ENCODE measurements around the gene RALGPS2.

The RALGPS2 gene

DNA sequence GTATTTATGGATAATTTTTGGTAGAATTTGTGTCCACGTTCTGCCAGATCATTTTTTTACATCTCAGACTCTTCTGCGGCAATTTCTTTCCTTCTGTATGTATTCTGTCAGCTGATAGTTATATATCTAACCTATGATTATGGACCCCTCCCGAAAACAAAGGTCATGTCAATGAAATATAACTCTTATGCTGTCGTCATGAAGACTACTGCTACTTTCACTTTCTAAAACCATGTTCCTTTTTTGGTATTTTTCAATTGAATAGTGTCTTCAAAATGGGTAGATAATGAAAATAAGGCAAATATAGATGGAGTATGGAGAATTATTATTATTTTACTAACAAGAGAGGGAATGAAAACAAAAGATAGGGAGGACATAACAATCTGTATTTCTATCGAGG lies 142.6 kb downstream of the RALGPS2 start:
- H2AFZ ChIP-seq (ENCODE audit: low read depth, low read length), result no peak overlapping the region
- peaks cover 3% of the 10 kb centered on the region; the same call in 1 of the 2 replicates for H3K4me1 ChIP-seq (ENCODE audit: low read length)
- no peak overlapping the region for H3K27ac ChIP-seq (ENCODE audit: low read length)
- H3K27me3 ChIP-seq (ENCODE audit: low read depth, low read length), result no peaks in the 10 kb centered on the region
- TF ChIP-seq, protein P1, sequence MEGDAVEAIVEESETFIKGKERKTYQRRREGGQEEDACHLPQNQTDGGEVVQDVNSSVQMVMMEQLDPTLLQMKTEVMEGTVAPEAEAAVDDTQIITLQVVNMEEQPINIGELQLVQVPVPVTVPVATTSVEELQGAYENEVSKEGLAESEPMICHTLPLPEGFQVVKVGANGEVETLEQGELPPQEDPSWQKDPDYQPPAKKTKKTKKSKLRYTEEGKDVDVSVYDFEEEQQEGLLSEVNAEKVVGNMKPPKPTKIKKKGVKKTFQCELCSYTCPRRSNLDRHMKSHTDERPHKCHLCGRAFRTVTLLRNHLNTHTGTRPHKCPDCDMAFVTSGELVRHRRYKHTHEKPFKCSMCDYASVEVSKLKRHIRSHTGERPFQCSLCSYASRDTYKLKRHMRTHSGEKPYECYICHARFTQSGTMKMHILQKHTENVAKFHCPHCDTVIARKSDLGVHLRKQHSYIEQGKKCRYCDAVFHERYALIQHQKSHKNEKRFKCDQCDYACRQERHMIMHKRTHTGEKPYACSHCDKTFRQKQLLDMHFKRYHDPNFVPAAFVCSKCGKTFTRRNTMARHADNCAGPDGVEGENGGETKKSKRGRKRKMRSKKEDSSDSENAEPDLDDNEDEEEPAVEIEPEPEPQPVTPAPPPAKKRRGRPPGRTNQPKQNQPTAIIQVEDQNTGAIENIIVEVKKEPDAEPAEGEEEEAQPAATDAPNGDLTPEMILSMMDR (IDR thresholded peaks at IDR 0.05; ENCODE audit: low read depth, low read length), result no peak
- no peak for TF ChIP-seq EZH2phosphoT487 (IDR thresholded peaks at IDR 0.05; ENCODE audit: low read depth)
- H3K9me3 ChIP-seq (ENCODE audit: insufficient read depth, low read length), result no peaks in the 10 kb centered on the region
- H3K79me2 ChIP-seq (ENCODE audit: low read length), result no peaks in the 10 kb centered on the region
- no peak overlapping the region for H3K9ac ChIP-seq (ENCODE audit: low read length)
- no peak overlapping the region for H3K4me3 ChIP-seq (ENCODE audit: low read length)
- H4K20me1 ChIP-seq (ENCODE audit: insufficient read depth, low read length), result no peaks in the 10 kb centered on the region
- peak overlapping the region; percentile 0; the same call in 1 of the 2 replicates for H3K4me2 ChIP-seq (ENCODE audit: low read length)
- H3K36me3 ChIP-seq (replicated peaks; ENCODE audit: low read depth, low read length), result no peaks in the 10 kb centered on the region

DNA sequence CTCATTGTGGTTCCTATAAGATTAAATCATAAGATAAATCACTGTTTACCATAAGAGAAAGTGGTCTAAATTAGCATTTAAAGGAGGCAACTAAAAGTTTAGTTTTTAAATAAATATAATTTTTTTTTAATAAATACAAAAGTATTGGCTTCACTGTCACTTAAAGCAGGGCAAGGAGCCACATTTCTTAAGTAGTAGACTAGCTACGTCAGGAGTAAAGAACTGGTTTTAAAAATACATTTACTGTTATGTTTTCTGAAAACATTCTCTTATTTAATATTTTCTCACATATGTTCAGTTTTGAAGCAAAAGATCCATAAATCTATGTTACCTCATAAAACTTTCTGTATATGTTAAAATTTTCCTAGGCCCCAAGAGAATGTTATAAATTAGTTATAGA lies 143.7 kb downstream of the RALGPS2 start:
- Histone ChIP-seq H3K36me3 (replicated peaks; ENCODE audit: low read depth, low read length) (no peaks in the 10 kb centered on the region), H3K27me3 (ENCODE audit: low read depth, low read length) (no peaks in the 10 kb centered on the region), H3K27ac (ENCODE audit: low read length) (no peak overlapping the region), H3K4me3 (ENCODE audit: low read length) (no peak overlapping the region), H4K20me1 (ENCODE audit: insufficient read depth, low read length) (no peaks in the 10 kb centered on the region), H3K9me3 (ENCODE audit: insufficient read depth, low read length) (no peaks in the 10 kb centered on the region), H3K79me2 (ENCODE audit: low read length) (no peaks in the 10 kb centered on the region), H3K9ac (ENCODE audit: low read length) (no peak overlapping the region), H3K4me1 (ENCODE audit: low read length) (peaks cover 3% of the 10 kb centered on the region; the same call in 1 of the 2 replicates), H2AFZ (ENCODE audit: low read depth, low read length) (no peak overlapping the region), H3K4me2 (ENCODE audit: low read length) (no peak overlapping the region)
- TF ChIP-seq, protein P1 (IDR thresholded peaks at IDR 0.05; ENCODE audit: low read depth, low read length), result no peak
- TF ChIP-seq EZH2phosphoT487 (IDR thresholded peaks at IDR 0.05; ENCODE audit: low read depth), result no peak

DNA sequence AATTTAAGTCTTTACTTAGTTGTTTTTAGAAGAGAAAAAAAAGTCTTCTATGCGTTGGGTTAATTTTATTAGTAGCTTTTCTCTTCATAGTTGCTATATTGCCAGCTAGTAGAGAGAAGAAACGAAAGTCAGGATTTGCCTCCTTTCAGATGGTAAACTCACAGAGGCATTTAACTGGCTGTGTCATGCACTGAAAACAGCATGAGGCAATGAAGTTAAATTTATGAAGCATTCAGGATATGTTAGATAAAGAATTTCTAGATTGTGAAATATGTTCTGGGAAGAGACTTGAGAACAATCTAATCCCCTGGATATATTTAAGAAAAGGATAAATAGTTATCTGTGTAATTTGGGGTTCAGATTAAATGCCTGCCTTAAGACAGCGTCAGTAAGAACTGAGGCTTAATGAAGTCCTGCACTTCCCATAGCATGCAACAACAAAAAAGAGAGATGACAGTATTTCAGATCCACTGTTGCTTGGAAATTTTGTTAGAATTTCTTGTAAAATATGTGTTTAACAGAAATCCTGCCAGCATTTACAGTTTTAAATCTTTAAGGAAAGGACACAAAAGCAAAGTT lies 144.2 kb downstream of the RALGPS2 start:
- no peaks in the 10 kb centered on the region for H3K36me3 ChIP-seq (replicated peaks; ENCODE audit: low read depth, low read length)
- H4K20me1 ChIP-seq (ENCODE audit: insufficient read depth, low read length), result no peaks in the 10 kb centered on the region
- H3K27me3 ChIP-seq (ENCODE audit: low read depth, low read length), result no peaks in the 10 kb centered on the region
- no peak overlapping the region for H3K9ac ChIP-seq (ENCODE audit: low read length)
- H2AFZ ChIP-seq (ENCODE audit: low read depth, low read length), result no peak overlapping the region
- H3K9me3 ChIP-seq (ENCODE audit: insufficient read depth, low read length), result no peaks in the 10 kb centered on the region
- no peak for TF ChIP-seq EZH2phosphoT487 (IDR thresholded peaks at IDR 0.05; ENCODE audit: low read depth)
- TF ChIP-seq, protein P1 (IDR thresholded peaks at IDR 0.05; ENCODE audit: low read depth, low read length), result no peak
- H3K27ac ChIP-seq (ENCODE audit: low read length), result no peak overlapping the region
- no peak overlapping the region for H3K4me3 ChIP-seq (ENCODE audit: low read length)
- H3K4me1 ChIP-seq (ENCODE audit: low read length), result peaks cover 3% of the 10 kb centered on the region; the same call in 1 of the 2 replicates
- no peak overlapping the region for H3K4me2 ChIP-seq (ENCODE audit: low read length)
- H3K79me2 ChIP-seq (ENCODE audit: low read length), result no peaks in the 10 kb centered on the region

DNA sequence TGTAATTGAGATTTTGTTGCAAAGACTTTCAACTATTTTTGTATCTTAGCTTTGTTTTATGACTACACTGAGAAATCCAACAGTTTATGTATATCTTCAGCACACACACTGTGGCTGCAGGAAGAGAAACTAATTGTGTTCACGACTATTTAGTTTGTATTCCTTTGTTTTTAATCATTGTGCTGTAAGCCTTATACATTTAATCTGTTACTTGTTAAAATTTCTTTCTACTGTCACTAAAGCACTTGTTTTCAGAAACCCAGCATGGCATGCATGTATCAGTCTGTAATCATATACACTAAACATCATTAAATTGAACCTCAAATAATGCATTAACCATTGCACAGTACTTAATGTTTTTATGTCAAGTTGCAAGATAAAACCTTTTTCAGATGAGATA lies 145.2 kb downstream of the RALGPS2 start:
- Histone ChIP-seq H3K9me3 (ENCODE audit: insufficient read depth, low read length) (no peaks in the 10 kb centered on the region), H3K79me2 (ENCODE audit: low read length) (no peaks in the 10 kb centered on the region), H3K27me3 (ENCODE audit: low read depth, low read length) (no peaks in the 10 kb centered on the region), H3K4me1 (ENCODE audit: low read length) (peaks cover 3% of the 10 kb centered on the region; the same call in 1 of the 2 replicates), H3K4me3 (ENCODE audit: low read length) (no peak overlapping the region), H3K36me3 (replicated peaks; ENCODE audit: low read depth, low read length) (no peaks in the 10 kb centered on the region), H3K4me2 (ENCODE audit: low read length) (no peak overlapping the region), H3K27ac (ENCODE audit: low read length) (no peak overlapping the region), H2AFZ (ENCODE audit: low read depth, low read length) (no peak overlapping the region), H4K20me1 (ENCODE audit: insufficient read depth, low read length) (no peaks in the 10 kb centered on the region), H3K9ac (ENCODE audit: low read length) (no peak overlapping the region)
- TF ChIP-seq, protein P1 (IDR thresholded peaks at IDR 0.05; ENCODE audit: low read depth, low read length), result no peak
- TF ChIP-seq EZH2phosphoT487 (IDR thresholded peaks at IDR 0.05; ENCODE audit: low read depth), result no peak

All from OCI-LY3 (cell line).